HEK293T (cell line): Measurements from ENCODE around the gene VAV3.

Experiments
- CTCF ChIA-PET: fragments of 350-600 bp; formaldehyde crosslinking; extraction: SDS; loops from one replicate; lab custom pipeline; 2021; ENCODE audit warnings: antibody characterized with exemption, inconsistent platforms; lab: Yijun Ruan, JAX
- POLR2A ChIA-PET: fragments of 350-600 bp; formaldehyde crosslinking; extraction: SDS; loops from one replicate; lab custom pipeline; 2020; ENCODE audit warnings: antibody characterized with exemption, inconsistent platforms; lab: Yijun Ruan, JAX
- DNase-seq: peaks from one replicate; pipeline ENCODE4 v3.0.0; 2012; ENCODE audit warnings: mixed read lengths; ENCODE audit errors: extremely low spot score
- ARNT ChIP-seq: fragments of 450-650 bp; IDR thresholded peaks from 2 replicates; pipeline ENCODE4 v1.6.1; 2017; ENCODE audit warnings: mild to moderate bottlenecking
- BHLHE40 ChIP-seq: fragments of 450-650 bp; IDR thresholded peaks from 2 replicates; pipeline ENCODE4 v1.6.1; 2016; ENCODE audit warnings: mild to moderate bottlenecking, moderate library complexity, borderline replicate concordance
- CTBP1 ChIP-seq: fragments of 450-650 bp; IDR thresholded peaks from 2 replicates; pipeline ENCODE4 v1.6.1; 2016; ENCODE audit warnings: borderline replicate concordance
- ELF4 ChIP-seq: fragments of 450-650 bp; IDR thresholded peaks from 2 replicates; pipeline ENCODE4 v1.6.1; 2017; ENCODE audit warnings: antibody characterized with exemption
- FOXA1 ChIP-seq: fragments of 450-650 bp; IDR thresholded peaks from 2 replicates; pipeline ENCODE4 v1.6.1; 2016; ENCODE audit warnings: mild to moderate bottlenecking
- FOXK2 ChIP-seq: fragments of 450-650 bp; IDR thresholded peaks from 2 replicates; pipeline ENCODE4 v1.6.1; 2016; ENCODE audit warnings: mild to moderate bottlenecking
- FOXM1 ChIP-seq: fragments of 450-650 bp; IDR thresholded peaks from 2 replicates; pipeline ENCODE4 v1.6.1; 2017; ENCODE audit warnings: mild to moderate bottlenecking, borderline replicate concordance
- HDGF ChIP-seq: fragments of 450-650 bp; IDR thresholded peaks from 2 replicates; pipeline ENCODE4 v1.6.1; 2017; ENCODE audit warnings: antibody characterized with exemption, borderline replicate concordance
- L3MBTL2 ChIP-seq: fragments of 450-650 bp; conservative IDR thresholded peaks from 2 replicates; pipeline ENCODE4 v1.6.1; 2016; ENCODE audit warnings: mild to moderate bottlenecking
- LEF1 ChIP-seq: fragments of 450-650 bp; IDR thresholded peaks from 2 replicates; pipeline ENCODE4 v1.6.1; 2017; ENCODE audit warnings: mild to moderate bottlenecking, borderline replicate concordance
- NFRKB ChIP-seq: fragments of 450-650 bp; IDR thresholded peaks from 2 replicates; pipeline ENCODE4 v1.6.1; 2016; ENCODE audit warnings: mild to moderate bottlenecking, moderate library complexity
- SP1 ChIP-seq: fragments of 450-650 bp; IDR thresholded peaks from 2 replicates; pipeline ENCODE4 v1.6.1; 2017
- SUZ12 ChIP-seq: fragments of 450-650 bp; IDR thresholded peaks from 2 replicates; pipeline ENCODE4 v1.6.1; 2016; ENCODE audit warnings: mild to moderate bottlenecking
- TARDBP ChIP-seq: fragments of 450-650 bp; IDR thresholded peaks from 2 replicates; pipeline ENCODE4 v1.6.1; 2016
- ZNF384 ChIP-seq: fragments of 450-650 bp; IDR thresholded peaks from 2 replicates; pipeline ENCODE4 v1.6.1; 2016
- TF ChIP-seq, protein P1 (sequence below): fragments of 450-650 bp; IDR thresholded peaks from 2 replicates; pipeline ENCODE4 v1.6.1; 2016

VAV3 gene

DNA sequence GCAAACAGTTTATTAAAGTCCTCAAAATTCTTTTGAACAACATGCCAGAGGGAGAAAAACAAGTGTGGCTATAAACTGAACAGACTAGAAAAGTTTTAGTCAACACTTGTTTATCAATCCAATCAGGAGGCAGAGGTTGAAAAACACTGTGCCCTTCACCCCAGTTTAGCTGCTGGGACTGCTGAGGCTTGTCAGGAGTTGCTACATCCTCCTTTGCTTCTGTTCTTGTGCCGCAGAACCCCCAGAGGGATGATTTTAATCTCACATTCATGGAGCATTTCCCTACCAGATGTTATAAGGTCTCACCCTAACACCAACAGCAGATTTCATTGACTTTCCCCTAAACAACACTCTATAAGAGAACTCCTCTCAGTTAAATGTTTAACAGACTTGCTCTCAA, 321.2 kb downstream of the VAV3 start:
- CTCF ChIA-PET = no interaction called here

DNA sequence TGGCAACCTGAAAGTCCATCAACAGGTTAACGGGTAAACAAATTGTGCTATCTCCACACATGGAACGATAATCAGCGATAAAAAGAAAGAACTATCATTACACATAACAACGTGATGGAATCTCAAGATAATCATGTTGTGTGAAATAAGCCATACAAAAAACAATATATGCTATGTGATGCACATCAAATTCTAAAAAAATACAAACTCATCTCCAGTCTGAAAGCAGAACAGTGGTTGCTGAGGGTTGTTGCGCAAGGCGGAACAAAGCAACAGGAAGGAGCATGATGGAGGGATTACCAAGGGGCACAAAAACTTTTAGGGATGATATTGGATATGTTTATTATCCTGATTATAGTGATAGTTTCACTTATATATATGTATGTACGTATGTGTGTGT, 324.8 kb downstream of the VAV3 start:
- ChIA-PET POLR2A (no interaction called here), CTCF (no interaction called here)
- no peak for TF ChIP-seq SUZ12
- no peak for TF ChIP-seq NFRKB
- TF ChIP-seq BHLHE40 = no peak
- no peak for TF ChIP-seq ELF4
- no peak for TF ChIP-seq CTBP1
- TF ChIP-seq HDGF = no peak
- TF ChIP-seq SP1 = no peak
- TF ChIP-seq FOXA1 = no peak
- no peak for DNase-seq

More for the DNA sequence above, 321.2 kb downstream of the VAV3 start:
- DNase-seq = no peak
- TF ChIP-seq NFRKB = no peak
- TF ChIP-seq ELF4 = no peak
- TF ChIP-seq SP1 = no peak
- no peak for TF ChIP-seq SUZ12
- TF ChIP-seq LEF1 = no peak
- TF ChIP-seq CTBP1 = no peak
- no peak for TF ChIP-seq HDGF
- TF ChIP-seq FOXK2 = no peak
- no peak for TF ChIP-seq L3MBTL2
- no peak for TF ChIP-seq FOXA1
- TF ChIP-seq ZNF384 = no peak
- no peak for TF ChIP-seq ARNT
- TF ChIP-seq BHLHE40 = no peak
- TF ChIP-seq, protein P1, sequence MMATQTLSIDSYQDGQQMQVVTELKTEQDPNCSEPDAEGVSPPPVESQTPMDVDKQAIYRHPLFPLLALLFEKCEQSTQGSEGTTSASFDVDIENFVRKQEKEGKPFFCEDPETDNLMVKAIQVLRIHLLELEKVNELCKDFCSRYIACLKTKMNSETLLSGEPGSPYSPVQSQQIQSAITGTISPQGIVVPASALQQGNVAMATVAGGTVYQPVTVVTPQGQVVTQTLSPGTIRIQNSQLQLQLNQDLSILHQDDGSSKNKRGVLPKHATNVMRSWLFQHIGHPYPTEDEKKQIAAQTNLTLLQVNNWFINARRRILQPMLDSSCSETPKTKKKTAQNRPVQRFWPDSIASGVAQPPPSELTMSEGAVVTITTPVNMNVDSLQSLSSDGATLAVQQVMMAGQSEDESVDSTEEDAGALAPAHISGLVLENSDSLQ = no peak
- TF ChIP-seq TARDBP = no peak
- POLR2A ChIA-PET = no interaction called here

DNA sequence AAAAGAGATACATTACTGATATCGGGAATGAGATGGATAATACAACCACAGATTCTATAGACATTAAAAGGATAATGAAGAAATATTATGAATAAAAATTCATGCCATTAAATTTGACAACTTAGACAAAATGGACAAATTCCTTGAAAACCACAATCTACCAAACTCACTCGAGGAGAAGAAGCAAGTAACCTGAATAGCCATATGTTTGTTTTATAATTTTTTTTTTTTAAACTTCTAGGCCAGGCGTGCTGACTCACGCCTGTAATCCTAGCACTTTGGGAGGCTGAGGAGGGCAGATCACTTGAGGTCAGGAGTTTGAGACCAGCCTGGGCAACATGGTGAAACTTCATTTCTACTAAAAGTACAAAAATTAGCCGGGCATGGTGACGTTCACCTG, 327.9 kb downstream of the VAV3 start:
- no peak for DNase-seq
- CTCF ChIA-PET = no interaction called here
- TF ChIP-seq TARDBP = no peak
- no peak for TF ChIP-seq SUZ12
- TF ChIP-seq ELF4 = no peak
- TF ChIP-seq BHLHE40 = no peak
- TF ChIP-seq ZNF384 = no peak
- no peak for TF ChIP-seq FOXM1
- TF ChIP-seq HDGF = no peak
- no peak for TF ChIP-seq L3MBTL2
- no peak for TF ChIP-seq FOXA1
- TF ChIP-seq ARNT = no peak
- TF ChIP-seq, protein P1 = no peak
- TF ChIP-seq NFRKB = no peak
- TF ChIP-seq FOXK2 = no peak
- no peak for TF ChIP-seq LEF1
- no peak for TF ChIP-seq CTBP1
- no peak for TF ChIP-seq SP1
- POLR2A ChIA-PET = no interaction called here

DNA sequence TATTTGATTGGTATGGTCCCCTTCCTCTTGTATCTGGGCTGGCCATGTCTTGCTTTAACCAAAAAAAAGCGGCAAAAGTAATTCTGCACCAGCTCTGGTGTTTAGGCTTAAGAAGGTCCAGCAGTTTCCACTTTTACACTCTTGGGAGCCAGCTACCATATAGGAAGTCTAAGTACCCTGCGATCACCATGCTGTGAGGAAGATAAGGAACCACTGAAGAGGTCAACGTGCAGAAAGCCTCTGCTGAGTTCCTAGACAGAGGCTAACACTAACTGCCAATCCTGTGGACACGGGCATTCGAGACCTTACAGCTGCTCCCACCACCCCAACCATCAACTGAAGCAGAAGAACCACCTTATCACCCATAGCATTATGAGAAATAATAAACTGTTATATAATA, 331.4 kb downstream of the VAV3 start:
- POLR2A ChIA-PET = no interaction called here
- CTCF ChIA-PET = no interaction called here

DNA sequence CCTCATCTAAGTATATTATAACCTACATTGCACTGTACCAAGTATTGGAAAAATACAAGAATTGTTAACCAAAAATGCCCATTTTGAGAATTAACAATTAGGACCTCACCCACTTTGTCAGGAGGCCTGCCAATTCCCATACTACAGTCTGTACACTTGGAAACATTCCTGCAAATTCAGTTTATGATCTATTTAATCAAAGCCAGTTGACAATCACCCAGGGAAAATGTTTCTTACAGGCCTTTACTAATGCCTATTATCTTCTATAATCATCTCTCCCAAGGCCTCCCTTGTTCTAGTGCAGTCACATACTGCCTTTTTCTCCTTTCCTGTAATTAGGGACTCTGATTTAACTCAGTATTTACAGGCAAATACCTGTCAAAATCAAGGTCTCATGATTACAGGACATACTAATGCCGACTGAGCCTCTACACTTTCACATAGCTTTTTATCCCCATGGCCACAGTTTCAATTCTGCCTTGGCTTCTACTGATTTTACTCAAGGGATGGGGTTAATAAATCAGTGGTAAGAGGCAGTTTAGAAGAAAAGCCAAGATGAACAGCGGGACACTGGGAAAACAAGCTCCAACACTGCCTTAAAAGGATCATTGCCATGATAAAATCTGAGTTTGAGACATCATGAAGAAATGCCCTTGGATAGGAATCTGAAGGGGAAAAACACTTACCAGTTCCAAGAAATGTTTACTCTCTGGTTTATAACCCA, 338.7 kb downstream of the VAV3 start:
- peak; percentile 44 for DNase-seq
- ChIA-PET CTCF (no interaction called here), POLR2A (no interaction called here)
- no peak for TF ChIP-seq SUZ12
- TF ChIP-seq ELF4 = no peak
- TF ChIP-seq FOXK2 = peak; percentile 46; the same call in 1 of the 2 replicates
- TF ChIP-seq SP1 = no peak
- peak; percentile 77; the same call in 1 of the 2 replicates for TF ChIP-seq CTBP1
- TF ChIP-seq, protein P1 = peak; percentile 94
- TF ChIP-seq FOXM1 = no peak

More for the DNA sequence above, 331.4 kb downstream of the VAV3 start:
- DNase-seq = no peak
- no peak for TF ChIP-seq FOXA1

DNA sequence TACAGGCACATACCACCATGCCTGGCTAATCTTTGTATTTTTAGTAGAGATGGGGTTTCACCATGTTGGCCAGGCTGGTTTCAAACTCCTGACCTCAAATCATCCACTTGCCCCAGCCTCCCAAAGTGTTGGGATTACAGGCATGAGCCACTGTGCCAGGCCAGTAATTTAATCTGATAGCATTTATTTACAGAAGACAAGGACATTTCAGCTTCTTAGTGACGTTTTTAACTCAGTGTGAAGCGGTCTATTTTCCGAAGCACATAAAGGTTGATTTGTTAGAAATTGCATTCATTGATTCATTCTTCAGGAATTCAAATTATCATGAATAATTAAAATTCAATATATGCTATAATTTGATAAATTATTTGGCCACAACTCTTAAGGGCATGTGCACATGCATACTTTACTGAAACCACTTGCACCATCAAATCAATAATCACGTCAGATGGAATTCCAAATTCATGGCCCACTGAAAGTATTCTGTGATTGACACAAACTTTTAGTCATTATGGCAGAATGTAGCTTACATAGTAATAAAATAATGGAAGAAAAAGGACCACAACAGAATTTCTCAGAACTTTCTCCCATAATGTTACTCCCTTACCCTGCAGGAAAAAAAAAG, 339.5 kb downstream of the VAV3 start:
- ChIA-PET CTCF (no interaction called here), POLR2A (no interaction called here)
- TF ChIP-seq, protein P1 = peak; percentile 50; the same call in 1 of the 2 replicates
- no peak for TF ChIP-seq FOXA1
- no peak for DNase-seq
